DOHH2 (cell line): ENCODE results near the gene IL11.

Experiments used
- EZH2phosphoT487 ChIP-seq: fragments of 200-600 bp; sonication (generic); IDR thresholded peaks from 2 replicates; pipeline ENCODE4 v1.6.1; 2017; ENCODE audit warnings: borderline replicate concordance, mild to moderate bottlenecking, antibody characterized with exemption, low read length, moderate library complexity, mixed read lengths
- TF ChIP-seq, protein P1 (sequence below): fragments of 200-600 bp; sonication (generic); IDR thresholded peaks from one replicate; pipeline ENCODE4 v1.5.1; 2014; ENCODE audit warnings: antibody characterized with exemption, mild to moderate bottlenecking, low read depth, low read length; ENCODE audit not compliant: poor library complexity, severe bottlenecking

DNA sequence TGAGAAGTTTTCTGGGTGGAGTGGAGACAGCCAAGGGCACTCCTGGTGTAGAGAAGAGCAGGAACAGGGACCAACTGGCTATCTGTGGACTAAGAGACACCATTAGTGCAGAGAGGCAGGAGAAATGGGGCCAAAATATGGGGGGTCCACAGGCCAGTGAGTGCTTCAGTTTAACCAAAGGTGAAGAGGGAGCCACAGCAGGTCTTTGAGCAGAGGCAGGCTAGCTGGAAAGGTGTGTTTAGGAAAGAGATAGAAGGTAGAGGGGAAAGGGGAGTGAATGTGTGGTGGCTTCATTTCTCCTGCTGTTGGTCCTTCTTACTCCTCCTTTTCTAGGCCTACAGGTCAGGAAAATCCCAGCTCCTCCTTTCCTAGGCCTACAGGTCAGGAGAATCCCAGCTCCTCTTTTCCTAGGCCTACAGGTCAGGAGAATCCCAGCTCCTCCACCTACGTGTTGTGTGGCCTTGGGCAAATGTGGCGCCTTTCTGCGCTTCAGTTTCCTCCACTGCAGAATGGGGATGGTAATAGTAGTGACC is 12.3 kb upstream of the IL11 start:
- TF ChIP-seq, protein P1, sequence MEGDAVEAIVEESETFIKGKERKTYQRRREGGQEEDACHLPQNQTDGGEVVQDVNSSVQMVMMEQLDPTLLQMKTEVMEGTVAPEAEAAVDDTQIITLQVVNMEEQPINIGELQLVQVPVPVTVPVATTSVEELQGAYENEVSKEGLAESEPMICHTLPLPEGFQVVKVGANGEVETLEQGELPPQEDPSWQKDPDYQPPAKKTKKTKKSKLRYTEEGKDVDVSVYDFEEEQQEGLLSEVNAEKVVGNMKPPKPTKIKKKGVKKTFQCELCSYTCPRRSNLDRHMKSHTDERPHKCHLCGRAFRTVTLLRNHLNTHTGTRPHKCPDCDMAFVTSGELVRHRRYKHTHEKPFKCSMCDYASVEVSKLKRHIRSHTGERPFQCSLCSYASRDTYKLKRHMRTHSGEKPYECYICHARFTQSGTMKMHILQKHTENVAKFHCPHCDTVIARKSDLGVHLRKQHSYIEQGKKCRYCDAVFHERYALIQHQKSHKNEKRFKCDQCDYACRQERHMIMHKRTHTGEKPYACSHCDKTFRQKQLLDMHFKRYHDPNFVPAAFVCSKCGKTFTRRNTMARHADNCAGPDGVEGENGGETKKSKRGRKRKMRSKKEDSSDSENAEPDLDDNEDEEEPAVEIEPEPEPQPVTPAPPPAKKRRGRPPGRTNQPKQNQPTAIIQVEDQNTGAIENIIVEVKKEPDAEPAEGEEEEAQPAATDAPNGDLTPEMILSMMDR: no peak
- no peak for TF ChIP-seq EZH2phosphoT487
